ENCODE results near the gene SCAPER. TPM values are rescaled to one million over a fixed set of nuclear protein-coding genes. Genes with fewer than 3 reads are reported as not detected.
"Not testable (repeated sequence)": the region's sequence is repeated elsewhere in the genome, so short reads cannot be mapped to it uniquely, and the experiment has no call there.

The SCAPER gene
- total RNA-seq, 1 donor from 2014 or later, result 10.6 TPM

- no peak for DNase-seq
These were observed 438.0 kb downstream of the SCAPER start for GRCh38 chr15:76467136-76467535.

- DNase-seq, result no peak
These were observed 439.4 kb downstream of the SCAPER start for GRCh38 chr15:76465728-76466127.

GRCh38 chr15:76464247-76464646 lies 440.9 kb downstream of the SCAPER start:
- DNase-seq, result no peak

- no peak for DNase-seq
These were observed 444.3 kb downstream of the SCAPER start for GRCh38 chr15:76460871-76461270.

- no peak for DNase-seq
These were observed 444.8 kb downstream of the SCAPER start for GRCh38 chr15:76460347-76460746.

GRCh38 chr15:76451540-76451939 lies 453.6 kb downstream of the SCAPER start:
- no peak for DNase-seq

- DNase-seq, result no peak
These were observed 455.7 kb downstream of the SCAPER start for GRCh38 chr15:76449455-76449854.

GRCh38 chr15:76448755-76449154 lies 456.4 kb downstream of the SCAPER start:
- DNase-seq, result no peak

- no peak for DNase-seq
These were observed 457.3 kb downstream of the SCAPER start for GRCh38 chr15:76447728-76448441.

GRCh38 chr15:76440441-76440840 lies 464.7 kb downstream of the SCAPER start:
- DNase-seq, result no peak

- no peak for DNase-seq
These were observed 465.6 kb downstream of the SCAPER start for GRCh38 chr15:76439542-76439941.

- DNase-seq, result no peak
These were observed 471.2 kb downstream of the SCAPER start for GRCh38 chr15:76433798-76434400.

- not testable (repeated sequence) for DNase-seq
These were observed 472.1 kb downstream of the SCAPER start for GRCh38 chr15:76433036-76433435.

- no peak for DNase-seq
These were observed 472.5 kb downstream of the SCAPER start for GRCh38 chr15:76432604-76433003.

GRCh38 chr15:76431971-76432370 lies 473.2 kb downstream of the SCAPER start:
- no peak for DNase-seq

GRCh38 chr15:76430711-76431110 lies 474.4 kb downstream of the SCAPER start:
- not testable (repeated sequence) for DNase-seq

GRCh38 chr15:76429661-76430060 lies 475.5 kb downstream of the SCAPER start:
- DNase-seq, result no peak

- no peak for DNase-seq
These were observed 478.2 kb downstream of the SCAPER start for GRCh38 chr15:76426941-76427340.

GRCh38 chr15:76418352-76419140 lies 486.6 kb downstream of the SCAPER start:
- DNase-seq, result no peak

- DNase-seq, result no peak
These were observed 503.9 kb downstream of the SCAPER start for GRCh38 chr15:76401285-76401684.

- DNase-seq, result no peak
These were observed 506.6 kb downstream of the SCAPER start for GRCh38 chr15:76398317-76399104.

GRCh38 chr15:76393614-76394013 lies 511.5 kb downstream of the SCAPER start:
- peak; percentile 36 for DNase-seq

- no peak for DNase-seq
These were observed 513.3 kb downstream of the SCAPER start for GRCh38 chr15:76391847-76392246.

All from dermis blood vessel endothelial cell (primary cell).